ENCODE results near the gene OR2H1.

Gene OR2H1

DNA sequence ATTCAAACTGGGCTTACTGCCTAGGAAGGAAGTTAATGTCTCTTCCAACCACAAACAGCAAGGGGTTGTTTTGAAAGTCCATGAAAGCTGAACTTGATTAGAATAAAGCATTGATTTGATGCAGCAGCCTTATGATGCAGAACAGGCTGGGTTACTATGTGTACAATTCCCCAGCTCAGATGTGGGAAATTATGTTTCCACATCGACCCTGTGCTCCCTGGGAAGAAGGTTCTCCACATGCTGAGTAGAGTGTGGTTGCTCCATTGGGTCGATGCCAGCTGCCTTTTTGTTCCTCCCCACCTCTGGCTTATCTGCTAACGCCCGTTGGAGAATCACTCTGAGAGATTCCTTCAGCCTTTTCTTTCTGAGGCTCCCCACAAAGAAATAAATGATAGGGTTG lies 29.6 kb downstream of the OR2H1 start:
- DNase-seq = no peak

DNA sequence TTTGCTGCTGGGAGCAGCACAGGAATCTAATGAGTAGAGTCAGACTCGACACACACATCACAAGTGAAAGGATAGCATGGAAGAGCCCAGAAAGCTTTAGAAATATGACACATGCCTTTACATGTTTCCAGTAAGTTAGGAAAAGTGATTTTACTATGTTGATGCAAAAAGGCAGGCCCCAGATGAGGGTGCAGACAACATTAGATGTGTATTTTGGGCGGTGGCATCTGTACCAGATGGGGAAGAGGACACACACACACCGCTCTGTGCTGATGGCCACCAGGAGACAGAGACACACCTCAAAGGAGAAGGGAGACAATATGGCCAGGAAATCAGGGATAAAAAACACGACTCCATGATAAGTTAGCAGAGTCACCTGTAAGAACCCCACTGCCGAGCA lies 30.2 kb downstream of the OR2H1 start:
- DNase-seq = no peak

DNA sequence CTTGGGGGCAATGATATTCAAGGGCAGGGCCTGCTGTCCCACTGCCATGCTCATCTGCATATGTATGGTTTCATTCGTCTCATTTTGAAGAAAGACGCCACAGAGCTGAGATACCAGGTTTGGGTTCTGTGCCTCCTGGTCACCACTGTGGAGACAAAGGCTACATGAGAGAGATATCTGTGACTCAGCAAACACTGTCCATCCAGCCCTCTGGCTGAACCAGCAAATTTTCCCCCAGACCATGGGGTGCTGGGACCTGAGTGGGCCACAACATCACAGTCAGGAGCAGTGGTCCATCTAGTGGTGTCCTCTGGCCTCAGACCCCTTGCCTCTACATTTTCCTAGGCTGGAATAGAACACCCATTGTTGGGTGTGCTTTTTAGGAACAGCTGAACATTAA lies 30.7 kb downstream of the OR2H1 start, which contains the start of gene MAS1L:
TSS of gene MAS1L (minus strand) at position 297 of the 400 bp plus-strand sequence. CDS start at position 243, 54 bp downstream.
- DNase-seq = no peak

DNA sequence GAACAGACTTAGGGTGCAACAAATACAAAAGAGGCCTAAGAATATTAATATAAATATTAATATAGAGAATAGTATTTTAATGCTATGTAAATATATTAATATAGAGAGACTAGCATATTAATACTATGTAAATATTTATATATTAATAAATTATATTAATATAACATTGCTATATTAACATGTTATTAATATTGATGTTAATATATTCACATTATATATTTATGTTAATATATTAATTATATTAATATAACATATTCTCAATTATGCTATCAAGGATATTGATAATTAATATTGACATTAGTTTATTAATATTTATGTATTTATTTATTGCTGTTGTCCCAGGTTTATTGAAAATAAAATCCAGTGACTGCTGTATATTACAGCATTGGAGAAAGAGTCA lies 31.9 kb downstream of the OR2H1 start:
- DNase-seq = no peak

DNA sequence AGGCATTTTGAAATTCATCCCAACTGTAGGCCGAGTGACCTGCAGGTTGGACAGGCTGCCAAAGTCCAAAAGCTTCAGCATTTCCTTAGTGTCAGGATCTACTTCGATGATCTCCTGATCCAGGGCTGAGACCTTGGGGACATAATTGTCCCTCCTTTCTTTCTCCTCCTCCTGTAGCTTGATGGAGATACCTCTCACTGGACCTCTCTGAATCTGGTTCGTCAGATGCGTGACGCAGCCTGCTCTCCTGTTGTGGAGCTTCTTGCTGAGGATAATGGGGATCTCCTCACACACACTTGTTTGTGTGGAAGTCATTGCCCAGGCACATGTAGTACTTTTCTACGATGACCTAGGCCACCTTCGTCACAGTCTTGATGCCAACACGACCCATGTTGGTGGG lies 32.3 kb downstream of the OR2H1 start:
- DNase-seq = no peak

DNA sequence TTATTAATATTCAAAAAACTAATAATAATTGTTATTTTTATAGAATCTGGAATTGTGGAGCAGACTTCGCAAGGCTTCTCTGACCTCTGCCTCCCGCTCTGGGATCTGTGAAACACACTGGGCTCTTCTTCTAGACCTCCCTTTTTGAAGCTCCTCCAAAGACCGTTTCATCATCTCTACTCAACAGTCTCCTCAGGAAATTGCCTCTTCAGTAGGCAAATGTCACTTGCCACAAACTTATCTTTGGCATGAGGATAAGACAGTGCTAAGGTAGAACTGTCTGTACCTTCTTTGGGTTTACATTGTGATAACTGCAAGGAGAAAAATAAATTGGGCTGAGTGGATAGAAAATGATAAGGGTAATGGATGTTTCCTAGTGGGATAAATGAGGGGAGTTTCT lies 33.1 kb downstream of the OR2H1 start:
- no peak for DNase-seq

DNA sequence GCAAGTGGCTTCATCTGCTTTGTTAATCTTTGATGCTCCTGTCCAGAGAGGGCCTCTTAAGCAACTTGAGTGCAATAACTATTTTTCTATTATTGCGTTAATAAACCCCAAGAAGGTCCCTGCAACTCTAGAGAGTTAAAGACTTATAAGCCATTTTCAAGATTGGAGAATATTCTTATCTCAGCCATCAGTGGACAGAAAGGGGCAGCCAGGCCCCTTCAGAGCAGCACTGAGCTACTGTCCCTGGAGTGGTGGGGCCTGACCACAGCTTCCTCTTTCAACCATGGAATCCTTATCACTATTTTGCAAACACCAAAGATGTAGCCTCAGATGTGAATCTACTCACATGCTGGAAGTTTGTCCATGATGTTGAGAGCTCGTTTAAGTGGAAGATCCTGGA lies 33.6 kb downstream of the OR2H1 start:
- no peak for DNase-seq

DNA sequence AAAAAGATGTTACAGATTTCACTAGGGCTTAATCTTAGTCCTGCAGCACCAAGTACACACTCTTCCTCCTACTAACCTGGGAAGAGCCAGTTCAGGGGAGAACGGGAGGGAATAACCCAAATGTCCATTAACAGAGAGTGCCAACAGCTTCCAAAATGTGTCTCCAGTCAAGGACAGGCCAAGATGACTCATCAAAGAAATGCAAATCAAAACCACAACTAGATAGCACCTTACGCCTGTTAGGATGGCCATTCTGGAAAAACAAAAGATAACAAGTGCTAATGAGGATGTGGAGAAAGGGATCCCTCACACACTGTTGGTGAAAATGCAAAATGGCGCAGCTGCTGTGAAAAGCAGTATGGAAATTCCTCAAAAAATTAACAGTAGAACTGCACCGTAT lies 34.6 kb downstream of the OR2H1 start:
- no peak for DNase-seq

DNA sequence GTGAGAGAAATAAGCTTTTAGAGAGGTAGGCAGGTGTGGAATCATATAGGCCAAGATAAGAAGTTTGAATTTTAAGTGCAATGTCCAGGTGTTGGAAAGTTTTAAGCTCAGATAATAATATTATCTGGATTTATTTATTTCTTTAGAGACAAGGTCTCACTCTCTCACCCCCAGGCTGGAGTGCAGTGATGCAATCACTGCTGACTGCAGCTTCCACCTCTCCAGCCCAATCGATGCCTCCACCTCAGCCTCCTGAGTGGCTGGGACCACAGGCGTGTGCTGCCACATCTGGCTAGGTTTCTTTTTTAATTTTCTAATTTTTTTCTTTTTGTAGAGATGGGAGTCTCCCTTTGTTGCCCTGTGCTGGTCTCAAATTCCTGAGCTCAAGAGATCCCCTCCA lies 36.3 kb downstream of the OR2H1 start:
- no peak for DNase-seq

DNA sequence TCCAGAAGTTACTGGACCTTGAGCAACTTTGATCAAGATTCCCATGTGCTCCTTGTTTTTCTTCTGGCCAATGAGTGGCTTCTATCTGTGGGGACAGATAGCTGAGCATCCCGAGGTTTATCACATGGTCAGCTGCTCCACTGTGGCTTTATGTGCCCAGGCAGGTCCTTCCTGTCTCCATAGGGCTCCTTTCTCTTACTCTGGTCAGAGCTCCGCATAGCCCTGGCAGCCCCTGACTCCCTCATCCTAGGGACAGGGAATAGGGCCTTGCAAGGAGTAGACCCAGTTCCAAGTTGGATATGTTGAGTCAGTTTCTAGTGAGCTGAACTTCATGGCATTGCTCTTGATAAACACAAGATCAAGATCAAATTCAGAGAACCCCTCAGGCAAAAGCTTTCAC lies 37.2 kb downstream of the OR2H1 start:
- no peak for DNase-seq

DNA sequence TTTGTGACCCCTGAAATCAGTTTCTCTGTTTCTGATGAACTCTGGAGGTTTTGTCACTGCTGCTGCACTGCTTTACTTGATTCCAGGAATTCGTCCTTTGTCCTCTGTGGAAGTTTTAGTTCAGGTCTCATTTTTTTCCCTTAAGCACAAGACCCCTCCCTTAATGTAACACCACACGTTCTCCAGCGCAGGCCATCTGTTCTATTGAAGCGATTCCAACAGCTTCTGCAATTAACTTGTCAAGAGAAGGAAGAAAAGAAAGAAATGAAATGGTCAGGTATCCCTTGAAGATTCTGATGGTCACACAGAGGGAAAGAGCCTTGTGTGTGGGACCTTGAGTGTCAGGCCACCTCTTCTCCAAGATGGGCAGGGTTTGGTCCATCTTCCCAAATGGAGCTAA lies 38.6 kb downstream of the OR2H1 start:
- DNase-seq = no peak

DNA sequence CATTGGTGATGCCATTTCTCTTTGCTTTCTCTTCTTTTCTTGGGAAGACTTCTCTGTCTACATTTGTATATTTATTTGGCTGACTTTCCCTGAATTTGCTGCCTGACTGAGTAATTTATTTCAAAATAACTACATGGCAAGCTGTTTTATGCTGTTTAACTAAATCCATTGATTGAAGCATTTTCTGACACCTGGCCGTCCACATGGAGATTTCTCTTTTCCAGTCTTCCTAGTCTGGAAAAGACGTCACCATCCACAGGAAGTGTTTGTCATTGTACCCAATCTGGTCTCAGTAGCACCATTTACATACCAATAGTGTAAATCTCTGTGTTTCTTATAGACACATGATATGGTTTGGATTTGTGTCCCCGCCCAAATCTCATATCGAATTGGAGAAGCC lies 40.0 kb downstream of the OR2H1 start:
- DNase-seq = no peak

DNA sequence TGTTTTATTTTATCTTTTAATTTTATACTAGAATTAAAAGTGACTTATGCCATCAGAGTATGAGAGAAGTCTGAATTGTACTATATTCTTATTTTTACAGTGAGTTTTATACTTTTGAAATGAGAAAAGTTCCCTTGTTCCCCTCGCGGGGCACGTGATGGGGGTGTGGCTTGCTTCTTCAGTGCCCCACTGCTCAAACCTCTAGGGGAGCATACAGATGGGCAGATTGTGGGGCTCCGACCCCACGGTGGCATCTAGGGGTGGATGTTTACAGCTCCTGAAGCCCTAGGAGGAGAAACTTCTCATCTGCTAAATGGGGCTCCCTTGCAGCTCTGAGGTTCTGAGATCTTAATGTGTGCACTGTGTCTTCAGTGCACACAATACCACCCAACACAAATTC lies 42.7 kb downstream of the OR2H1 start:
- no peak for DNase-seq

DNA sequence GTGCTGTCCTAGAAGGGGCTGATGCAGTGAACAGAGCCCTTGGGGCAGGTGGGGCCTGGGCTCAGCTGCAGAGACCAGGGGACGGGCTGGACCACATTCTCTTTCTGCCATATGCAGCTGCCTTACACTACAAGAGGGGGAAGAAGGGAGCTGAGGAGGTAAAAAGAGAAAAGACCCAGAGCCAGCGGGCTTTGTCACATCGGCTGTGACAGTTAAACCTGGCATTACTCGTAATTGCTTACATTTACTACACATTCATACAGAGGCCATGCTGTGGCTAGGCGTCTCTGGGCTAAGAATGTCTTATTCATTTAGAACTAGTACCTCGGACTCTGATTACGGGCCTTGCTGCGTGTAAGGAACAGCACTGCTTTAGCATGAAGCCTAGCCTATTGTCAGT lies 43.6 kb downstream of the OR2H1 start:
- no peak for DNase-seq

DNA sequence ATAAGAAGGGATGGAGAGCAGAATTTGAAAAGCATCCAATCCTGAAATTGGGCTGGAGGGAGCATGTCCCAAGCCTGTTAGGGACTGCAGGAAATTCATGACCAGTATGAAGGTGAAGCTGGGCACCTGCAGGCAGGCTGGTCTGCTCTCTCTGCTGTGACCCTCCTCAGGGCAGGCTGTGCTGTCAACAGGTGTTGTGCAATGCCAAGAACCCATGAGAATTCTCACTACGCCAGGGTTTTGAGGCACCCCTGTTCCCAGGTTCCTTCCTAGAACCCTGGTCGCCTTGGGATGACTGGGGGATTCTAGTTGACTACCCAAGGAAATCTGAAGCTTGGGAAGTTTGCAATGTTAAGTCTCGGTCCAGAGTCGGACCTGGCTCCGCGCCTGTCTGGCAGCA lies 44.2 kb downstream of the OR2H1 start:
- DNase-seq = no peak

DNA sequence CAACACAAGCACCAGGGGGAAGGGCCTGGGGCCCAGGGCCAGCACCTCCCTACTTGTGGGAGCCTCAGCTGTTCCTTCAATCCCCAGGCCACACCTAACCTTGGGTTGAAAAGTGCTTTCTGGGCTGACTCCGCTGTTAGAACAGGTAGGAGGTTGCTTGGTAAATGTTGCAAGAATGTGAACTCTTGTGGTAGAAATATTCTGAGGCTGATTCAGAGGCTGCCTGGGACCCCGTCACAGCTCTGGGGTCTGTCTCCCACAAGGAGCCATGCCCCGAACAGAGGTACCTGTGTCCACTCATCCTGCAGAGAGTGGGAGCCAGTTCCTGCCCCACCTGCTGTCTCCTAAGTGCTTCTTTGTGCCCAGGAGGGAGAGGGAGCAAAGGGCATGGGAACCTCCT lies 45.2 kb downstream of the OR2H1 start:
- DNase-seq = no peak

DNA sequence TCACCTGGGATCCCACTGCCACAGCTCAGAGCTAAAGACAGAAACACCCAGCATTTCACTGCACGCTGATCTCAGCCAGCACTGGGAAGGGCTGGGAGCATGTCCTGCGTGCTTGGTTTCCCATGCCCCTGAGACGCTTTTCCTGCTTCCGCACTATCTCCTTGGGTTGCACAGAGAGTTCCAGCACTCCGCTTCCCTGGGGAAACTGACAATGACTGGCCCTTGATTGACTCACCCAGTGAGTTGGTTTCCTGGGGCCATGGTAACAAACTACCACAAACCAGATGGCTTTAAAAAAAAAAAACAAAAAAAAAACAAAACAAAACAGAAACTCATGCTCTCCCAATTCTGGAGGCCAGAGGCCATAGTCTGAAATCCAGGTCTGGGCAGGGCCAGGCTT lies 45.6 kb downstream of the OR2H1 start:
- DNase-seq = no peak

DNA sequence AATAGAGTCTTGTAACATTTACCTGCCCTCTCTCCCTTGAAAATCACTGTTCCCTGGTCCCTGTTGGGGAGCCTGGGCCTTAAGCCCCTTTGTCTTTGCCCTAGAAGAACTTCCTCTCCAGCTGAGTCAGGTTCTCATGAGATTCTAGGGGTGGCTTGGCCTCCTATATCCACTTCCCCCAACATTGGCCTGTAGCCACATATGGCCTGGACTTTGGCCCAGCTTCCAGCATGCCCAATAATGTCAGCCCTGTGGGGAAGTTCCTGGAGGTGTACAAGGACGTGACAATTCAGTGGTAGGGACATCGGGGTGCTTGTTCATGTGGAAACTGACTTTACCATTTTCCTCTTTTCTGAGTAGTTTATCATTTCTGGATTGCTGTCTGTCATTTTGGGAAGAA lies 48.0 kb downstream of the OR2H1 start:
- DNase-seq = no peak

DNA sequence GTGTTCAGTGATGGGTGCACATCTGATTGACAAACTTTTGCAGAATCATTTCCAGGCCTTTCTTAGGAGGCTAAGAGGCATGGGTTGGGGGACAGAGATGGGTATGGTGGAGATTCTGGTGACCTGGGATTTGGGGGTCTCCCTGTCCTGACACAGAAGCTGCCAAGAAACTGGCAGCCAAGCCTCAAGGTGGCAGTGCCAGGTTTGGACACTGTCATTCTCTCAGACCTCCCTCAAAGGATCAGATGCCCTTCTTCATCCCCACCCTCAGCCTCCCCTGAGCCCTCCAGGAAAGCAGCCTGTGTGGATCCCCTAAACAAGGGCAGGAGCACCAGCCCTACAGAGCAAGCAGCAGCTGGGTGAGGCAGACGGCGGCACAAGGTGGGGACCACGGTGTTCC lies 48.9 kb downstream of the OR2H1 start:
- DNase-seq = no peak

DNA sequence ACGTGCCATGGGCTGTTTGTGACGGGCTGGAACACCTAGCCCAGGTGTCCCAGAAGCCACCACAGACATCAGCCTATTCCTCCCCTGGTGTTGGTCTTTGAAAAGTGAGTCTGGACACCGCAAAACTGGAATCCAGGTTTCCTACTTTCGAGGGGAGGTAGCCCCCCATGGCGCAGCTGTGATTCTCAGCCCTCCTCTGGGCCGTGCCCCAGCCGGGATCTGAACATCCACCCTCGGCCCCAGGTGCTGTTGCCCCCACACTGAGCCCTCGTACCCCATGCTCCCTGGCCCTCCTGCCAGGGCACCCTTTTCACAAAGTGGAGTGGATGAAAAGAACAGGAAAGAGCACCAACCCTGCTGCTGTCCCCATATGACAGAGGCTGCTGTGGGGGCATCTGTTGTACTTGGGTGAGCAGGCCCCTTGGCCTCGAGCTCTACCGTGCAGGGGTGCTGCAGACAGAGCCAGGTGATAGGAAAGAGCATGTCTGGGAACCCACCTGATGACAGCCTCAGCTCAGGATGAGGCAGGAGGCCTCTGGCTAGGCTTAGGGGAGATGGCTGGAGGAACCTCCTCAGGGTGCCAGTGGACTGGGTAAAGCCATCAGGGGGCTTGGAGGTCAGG lies 49.6 kb downstream of the OR2H1 start:
- DNase-seq = no peak

DNA sequence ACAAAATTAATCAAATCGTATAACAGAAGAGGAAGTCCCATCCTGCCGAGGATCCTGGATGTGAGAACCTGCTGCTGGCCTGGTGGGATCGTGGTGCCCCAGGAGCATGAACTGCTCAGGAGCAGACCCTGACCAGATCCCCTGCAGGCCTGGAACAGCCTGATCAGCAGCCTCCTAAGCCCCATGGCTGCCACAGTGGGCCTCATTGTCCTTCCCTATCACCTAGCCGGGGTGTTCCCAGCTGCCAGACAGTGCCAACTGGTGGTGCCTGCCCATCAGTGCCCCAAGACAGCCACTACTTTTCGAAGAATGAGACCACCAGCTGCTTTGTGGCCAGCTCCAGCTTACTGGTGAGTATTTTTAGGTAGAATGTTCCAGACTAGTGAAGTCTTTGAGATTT lies 50.4 kb downstream of the OR2H1 start:
- no peak for DNase-seq

DNA sequence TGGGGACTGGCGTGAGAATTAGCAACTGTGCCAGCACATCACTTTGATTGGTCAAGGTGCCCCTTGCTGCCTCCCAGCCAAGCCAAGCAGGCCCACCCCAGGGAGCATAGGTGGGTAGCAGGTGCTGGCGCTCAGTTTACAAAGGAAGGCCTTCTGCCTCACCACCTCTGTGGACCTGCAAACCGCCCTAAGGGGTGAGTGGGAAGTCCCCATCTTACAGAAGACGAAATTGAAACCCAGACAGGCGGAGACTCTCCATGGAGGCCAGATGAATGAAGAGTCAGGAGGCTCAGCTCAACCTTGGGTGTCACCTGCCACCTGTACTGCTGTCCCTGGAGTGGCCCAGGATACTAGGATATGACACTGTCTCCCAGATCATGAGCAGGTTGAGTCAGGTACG lies 52.3 kb downstream of the OR2H1 start:
- no peak for DNase-seq

DNA sequence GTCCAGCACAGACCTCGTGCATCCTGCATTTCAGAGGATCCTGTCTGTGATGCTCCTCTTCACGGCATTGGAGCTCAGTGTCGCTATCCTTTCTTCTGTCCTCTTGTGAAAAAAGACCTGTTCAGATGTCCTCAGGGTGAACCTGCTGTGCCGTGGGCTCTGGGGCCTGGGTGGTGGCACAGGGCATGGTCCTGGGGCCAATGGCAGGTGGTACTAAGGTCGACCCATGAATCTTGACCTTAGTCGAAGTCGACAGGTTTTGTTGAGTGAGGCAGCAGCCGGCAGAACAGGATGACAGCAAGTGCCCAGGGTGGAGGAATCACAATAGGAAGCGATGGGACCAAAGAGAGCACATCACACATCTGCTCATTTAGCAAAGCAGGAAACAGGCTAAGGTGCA lies 52.8 kb downstream of the OR2H1 start:
- DNase-seq = no peak

DNA sequence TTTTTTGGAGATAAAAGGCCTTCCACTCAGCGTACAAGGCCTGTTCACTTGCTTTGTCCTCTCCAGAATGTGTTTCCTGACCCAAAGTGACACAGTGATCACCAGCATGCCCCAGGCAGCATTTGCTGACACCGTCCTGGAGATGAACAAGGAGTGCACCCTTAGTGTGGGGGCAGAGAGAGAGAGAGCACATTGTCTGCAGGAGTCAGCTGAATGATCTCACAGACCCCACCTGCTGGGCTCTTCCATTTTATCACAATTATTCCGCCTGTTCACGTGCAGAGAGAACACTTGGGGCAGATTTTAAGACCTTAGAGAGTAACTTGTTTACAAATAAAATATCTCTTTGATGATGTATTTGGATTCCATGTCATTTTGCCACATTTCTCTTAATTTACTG lies 53.2 kb downstream of the OR2H1 start:
- no peak for DNase-seq

DNA sequence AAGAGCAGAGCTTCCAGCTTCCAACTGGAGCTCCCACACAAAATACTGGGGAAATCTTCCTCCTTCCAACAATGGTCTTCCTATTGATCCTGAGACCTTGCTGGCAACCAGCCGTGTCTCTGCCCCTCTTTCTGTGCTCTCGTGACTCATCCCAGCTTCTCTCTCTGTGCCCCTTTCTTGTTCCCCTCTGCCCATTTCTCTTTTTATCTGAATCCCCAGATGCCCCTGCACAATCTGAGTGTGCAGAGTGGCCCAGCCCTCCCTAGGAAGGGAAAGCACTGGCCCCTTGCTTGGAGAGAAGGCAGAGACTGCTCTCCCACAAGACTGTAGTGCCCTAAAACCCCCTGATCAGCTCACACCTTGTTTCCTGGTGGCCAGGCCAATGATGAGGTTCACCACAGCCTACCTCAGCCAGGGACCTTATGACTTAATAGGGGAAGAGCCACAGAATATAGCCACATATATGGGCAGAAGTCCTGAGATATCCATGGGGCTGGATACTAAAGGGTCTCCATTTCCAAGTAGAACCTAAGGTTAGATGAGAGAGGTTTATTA lies 53.9 kb downstream of the OR2H1 start:
- DNase-seq = no peak

All from effector CD4-positive, alpha-beta T cell (primary cell).